Activated B cell treated with CpG ODN at 0.5 μM for 24 hours (primary cell): ENCODE data around the gene GSTP1. TPM values are rescaled to one million over a fixed set of nuclear protein-coding genes. Genes with fewer than 3 reads are reported as not detected.
A peak's percentile ranks its signal among the peaks of the same experiment; 100 is the strongest.

Experiments used
- ATAC-seq: fragments of 200-7000 bp; cut with Tn5 transposase; one replicate; pipeline ENCODE4 v1.10.0; 2021; ENCODE audit warnings: low read depth, mild to moderate bottlenecking, moderate library complexity
- CTCF ChIA-PET: fragments of 350-600 bp; sonication (Branson Sonifier 250); formaldehyde crosslinking; loops from one replicate; lab custom pipeline; 2021; ENCODE audit warnings: antibody characterized with exemption; lab: Charles Lee
- POLR2A ChIA-PET: fragments of 350-600 bp; sonication (Branson Sonifier 250); formaldehyde crosslinking; loops from one replicate; lab custom pipeline; 2021; ENCODE audit warnings: antibody characterized with exemption; lab: Charles Lee
- DNase-seq: peaks from one replicate; pipeline ENCODE4 v3.0.0; 2022
- H3K27ac Mint-ChIP-seq: one replicate; pipeline ENCODE4 v1.8.0; 2020; ENCODE audit warnings: mixed read lengths
- H3K27me3 Mint-ChIP-seq: one replicate; pipeline ENCODE4 v1.8.0; 2021; ENCODE audit warnings: mixed read lengths
- H3K36me3 Mint-ChIP-seq: one replicate; pipeline ENCODE4 v1.8.0; 2021; ENCODE audit warnings: low read depth, mixed read lengths
- H3K4me1 Mint-ChIP-seq: one replicate; pipeline ENCODE4 v1.8.0; 2021; ENCODE audit warnings: mixed read lengths
- H3K4me3 Mint-ChIP-seq: one replicate; pipeline ENCODE4 v1.8.0; 2020; ENCODE audit warnings: mild to moderate bottlenecking, mixed read lengths
- H3K9me3 Mint-ChIP-seq: one replicate; pipeline ENCODE4 v1.8.0; 2020; ENCODE audit warnings: mixed read lengths
- intact Hi-C: fragments of 100-400 bp; cut with micrococcal nuclease; formaldehyde crosslinking; loops from one replicate; pipeline ENCODE4 v1.15.1; 2024
- total RNA-seq: library from RNA; stranded (reverse); gene quantifications from 2 replicates; pipeline ENCODE4 v1.2.3, GENCODE V29; 2022
- TF ChIP-seq, protein P1 (sequence below): fragments of 200-600 bp; IDR thresholded peaks from one replicate; pipeline ENCODE4 v1.8.0; 2022; ENCODE audit warnings: antibody characterized with exemption, mild to moderate bottlenecking

Gene GSTP1
- total RNA-seq, 1 donor from 2014 or later: 331 TPM

GRCh38 chr11:67628710-67629385, 45.2 kb downstream of the GSTP1 start:
- no peaks in the 10 kb centered on the region for H3K9me3 Mint-ChIP-seq
- no peaks in the 10 kb centered on the region for H3K27me3 Mint-ChIP-seq
- peaks cover 13% of the 10 kb centered on the region for H3K4me1 Mint-ChIP-seq
- CTCF ChIA-PET: interaction anchor here (0.6 to 4.7 kb wide), 18 partner anchors 9 to 86 kb away, joined by 3 to 43 read pairs (median 4); partner anchors contain the start of genes ACY3 and GSTP1
- POLR2A ChIA-PET: interaction anchor here (0.6 to 4.3 kb wide), 11 partner anchors 14 to 228 kb away, joined by 3 to 58 read pairs (median 4); partner anchors contain the start of genes ACY3, CDK2AP2, GSTP1 and PPP1CA
- TF ChIP-seq, protein P1, sequence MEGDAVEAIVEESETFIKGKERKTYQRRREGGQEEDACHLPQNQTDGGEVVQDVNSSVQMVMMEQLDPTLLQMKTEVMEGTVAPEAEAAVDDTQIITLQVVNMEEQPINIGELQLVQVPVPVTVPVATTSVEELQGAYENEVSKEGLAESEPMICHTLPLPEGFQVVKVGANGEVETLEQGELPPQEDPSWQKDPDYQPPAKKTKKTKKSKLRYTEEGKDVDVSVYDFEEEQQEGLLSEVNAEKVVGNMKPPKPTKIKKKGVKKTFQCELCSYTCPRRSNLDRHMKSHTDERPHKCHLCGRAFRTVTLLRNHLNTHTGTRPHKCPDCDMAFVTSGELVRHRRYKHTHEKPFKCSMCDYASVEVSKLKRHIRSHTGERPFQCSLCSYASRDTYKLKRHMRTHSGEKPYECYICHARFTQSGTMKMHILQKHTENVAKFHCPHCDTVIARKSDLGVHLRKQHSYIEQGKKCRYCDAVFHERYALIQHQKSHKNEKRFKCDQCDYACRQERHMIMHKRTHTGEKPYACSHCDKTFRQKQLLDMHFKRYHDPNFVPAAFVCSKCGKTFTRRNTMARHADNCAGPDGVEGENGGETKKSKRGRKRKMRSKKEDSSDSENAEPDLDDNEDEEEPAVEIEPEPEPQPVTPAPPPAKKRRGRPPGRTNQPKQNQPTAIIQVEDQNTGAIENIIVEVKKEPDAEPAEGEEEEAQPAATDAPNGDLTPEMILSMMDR: no peak
- peak overlapping the region; percentile 73 for H3K27ac Mint-ChIP-seq
- H3K4me3 Mint-ChIP-seq: peak overlapping the region; percentile 63
- DNase-seq (no peak), ATAC-seq (no peak)
- intact Hi-C loops: loop anchor here (1.0 to 5.0 kb wide), 6 partner anchors 15 to 163 kb away; partner anchors contain the start of gene GSTP1
- H3K36me3 Mint-ChIP-seq: peaks cover 1% of the 10 kb centered on the region

DNA sequence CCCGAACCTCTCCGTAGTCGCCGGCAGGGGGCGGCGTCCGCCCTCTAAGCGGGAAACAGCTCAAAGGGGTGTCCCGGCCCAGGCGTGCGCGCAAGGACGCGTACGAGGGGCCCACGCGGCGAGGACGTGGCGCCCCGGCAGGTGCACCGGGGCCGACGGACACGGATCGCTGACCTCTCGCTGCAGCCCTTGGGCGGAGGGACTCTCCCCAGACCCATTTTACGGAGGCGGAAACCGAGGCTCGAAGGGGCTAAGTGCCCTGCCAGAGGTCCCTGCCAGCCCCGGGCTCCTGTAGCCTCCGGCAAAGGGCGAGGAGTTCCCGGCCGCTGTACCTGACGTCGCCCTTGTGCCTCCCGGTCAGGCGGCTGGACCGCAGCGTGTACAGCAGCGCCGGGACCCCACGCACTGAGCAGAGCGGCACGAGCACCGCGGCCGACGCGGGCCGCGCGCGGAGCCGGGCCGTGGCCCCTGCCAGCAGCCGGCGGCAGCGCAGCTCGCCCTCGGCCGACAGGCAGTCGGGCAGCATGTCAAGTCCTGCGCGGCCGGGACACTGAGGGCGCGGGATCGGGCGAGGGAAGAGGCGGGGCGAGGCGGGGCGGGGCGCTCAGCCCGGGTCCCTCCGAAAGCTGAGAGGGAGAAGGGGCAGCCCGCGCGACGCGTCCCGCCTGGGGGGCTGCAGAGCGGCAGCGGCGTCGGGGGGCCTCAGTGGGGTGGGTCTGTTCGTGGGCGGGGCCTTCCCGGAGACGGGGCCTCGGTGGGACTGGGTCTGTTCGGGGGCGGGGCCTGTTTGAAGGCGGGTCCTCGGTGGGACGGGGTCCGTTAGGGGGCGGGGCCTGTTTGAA, 46.0 kb downstream of the GSTP1 start, which contains the start of gene NUDT8:
Gene NUDT8 (minus strand): TSS at position 552 of the 842 bp plus-strand sequence. CDS start 26 bp downstream, at position 526.
- H3K27ac Mint-ChIP-seq: peak within 1 kb of the TSS; percentile 88
- peaks cover 1% of the 10 kb centered on the region for H3K36me3 Mint-ChIP-seq
- H3K27me3 Mint-ChIP-seq: no peaks in the 10 kb centered on the region
- peaks cover 13% of the 10 kb centered on the region for H3K4me1 Mint-ChIP-seq
- no peaks in the 10 kb centered on the region for H3K9me3 Mint-ChIP-seq
- peak within 1 kb of the TSS; percentile 87 for H3K4me3 Mint-ChIP-seq
- intact Hi-C loops: loop anchor here (1.0 to 5.0 kb wide), 11 partner anchors 11 to 277 kb away; partner anchors contain the start of genes GSTP1, POLD4, PPP1CA and TBC1D10C
- ChIA-PET CTCF (interaction anchor here (0.6 to 4.7 kb wide), 18 partner anchors 10 to 85 kb away, joined by 3 to 43 read pairs (median 4); partner anchors contain the start of genes ACY3 and GSTP1), POLR2A (interaction anchor here (0.6 to 4.3 kb wide), 22 partner anchors 9 to 277 kb away, joined by 3 to 58 read pairs (median 4); partner anchors contain the start of genes ACY3, CDK2AP2, GSTP1 and PITPNM1)
- peak; percentile 91 for DNase-seq
- TF ChIP-seq, protein P1: no peak
- peak; percentile 56 for ATAC-seq

DNA sequence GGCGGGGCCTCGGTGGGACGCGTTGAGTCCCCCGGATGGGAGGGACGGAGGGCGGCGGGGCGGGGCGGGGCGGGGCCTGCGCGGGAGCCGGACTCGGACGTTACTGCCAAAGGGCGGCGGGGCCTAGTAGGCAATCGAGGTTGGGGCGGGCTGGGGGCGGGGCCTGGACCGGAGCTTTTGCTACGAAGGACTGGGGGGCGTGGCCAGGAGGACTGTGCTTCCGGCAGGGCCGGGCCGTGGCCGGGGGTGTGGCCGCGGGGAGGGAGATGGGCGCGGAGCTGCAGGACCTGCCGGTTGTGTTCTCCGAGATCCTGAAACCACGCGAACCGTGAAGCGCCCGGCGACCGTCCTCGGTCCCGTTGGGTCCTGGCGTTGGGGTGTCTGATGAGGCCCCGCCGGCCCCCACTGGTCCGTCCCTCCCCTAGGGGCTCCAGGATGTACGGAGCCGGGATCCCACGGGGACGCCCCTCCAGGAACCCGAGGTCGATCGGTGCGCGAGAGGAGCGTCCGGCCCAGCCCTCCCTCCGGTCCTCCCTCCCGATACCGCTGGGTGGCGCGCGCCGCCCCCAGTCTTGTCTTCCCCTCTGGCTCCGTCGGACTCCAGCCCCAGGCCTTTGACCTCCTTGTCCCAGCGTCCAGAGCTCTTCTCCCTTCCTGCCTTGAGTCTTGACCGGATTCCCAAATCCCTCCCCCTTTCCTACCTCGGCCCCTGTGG, 46.8 kb downstream of the GSTP1 start:
- Mint-ChIP-seq H3K9me3 (no peaks in the 10 kb centered on the region), H3K27me3 (no peaks in the 10 kb centered on the region), H3K36me3 (peaks cover 1% of the 10 kb centered on the region), H3K4me1 (peaks cover 13% of the 10 kb centered on the region), H3K27ac (peak overlapping the region; percentile 88), H3K4me3 (peak overlapping the region; percentile 87)
- DNase-seq (peak; percentile 92), ATAC-seq (peak; percentile 78)
- ChIA-PET CTCF (interaction anchor here (0.7 to 4.7 kb wide), 11 partner anchors 11 to 84 kb away, joined by 3 to 43 read pairs (median 6); no protein-coding TSS in a partner anchor), POLR2A (interaction anchor here (0.7 to 4.3 kb wide), 19 partner anchors 9 to 278 kb away, joined by 3 to 58 read pairs (median 3); partner anchors contain the start of genes ACY3, CDK2AP2, GSTP1 and PITPNM1)
- intact Hi-C loops: loop anchor here (1.0 to 5.0 kb wide), 5 partner anchors 10 to 278 kb away; partner anchors contain the start of genes POLD4, PPP1CA and TBC1D10C
- TF ChIP-seq, protein P1: no peak

GRCh38 chr11:67630943-67631331, 47.3 kb downstream of the GSTP1 start:
- peak overlapping the region; percentile 74 for H3K27ac Mint-ChIP-seq
- intact Hi-C loops: loop anchor here (1.0 to 5.0 kb wide), 5 partner anchors 9 to 279 kb away; partner anchors contain the start of genes POLD4, PPP1CA and TBC1D10C
- POLR2A ChIA-PET: interaction anchor here (1.0 to 4.3 kb wide), 9 partner anchors 16 to 277 kb away, joined by 3 to 58 read pairs (median 3); partner anchors contain the start of genes ACY3, CDK2AP2, GSTP1 and PITPNM1
- CTCF ChIA-PET: interaction anchor here (2.0 to 4.7 kb wide), 4 partner anchors 16 to 58 kb away, joined by 16 to 43 read pairs (median 27); no protein-coding TSS in a partner anchor
- DNase-seq (no peak), ATAC-seq (no peak)
- H3K36me3 Mint-ChIP-seq: peaks cover 1% of the 10 kb centered on the region
- no peaks in the 10 kb centered on the region for H3K27me3 Mint-ChIP-seq
- peaks cover 13% of the 10 kb centered on the region for H3K4me1 Mint-ChIP-seq
- no peaks in the 10 kb centered on the region for H3K9me3 Mint-ChIP-seq
- TF ChIP-seq, protein P1: no peak
- H3K4me3 Mint-ChIP-seq: peak overlapping the region; percentile 87
